PFSK-1 (cell line): ENCODE measurements around the gene GUSB.
A peak's percentile ranks its signal among the peaks of the same experiment; 100 is the strongest.

Experiments
- FOXP2 ChIP-seq: optimal IDR thresholded peaks from 2 replicates; pipeline ENCODE3; 2011; ENCODE audit warnings: borderline replicate concordance, control low read depth, inconsistent platforms; ENCODE audit not compliant: insufficient read depth; ENCODE audit errors: extremely low read length, extremely low read depth
- POLR2AphosphoS5 ChIP-seq: IDR thresholded peaks from 2 replicates; pipeline ENCODE4 v1.6.1; 2012; ENCODE audit warnings: low read depth, mild to moderate bottlenecking, control low read depth, low read length, moderate library complexity
- SIN3A ChIP-seq: IDR thresholded peaks from 2 replicates; pipeline ENCODE4 v1.6.1; 2012; ENCODE audit warnings: mild to moderate bottlenecking, low read length, moderate library complexity, borderline replicate concordance; ENCODE audit not compliant: insufficient read depth
- TAF1 ChIP-seq: IDR thresholded peaks from 2 replicates; pipeline ENCODE4 v1.6.1; 2012; ENCODE audit warnings: low read length, control low read depth, borderline replicate concordance; ENCODE audit not compliant: insufficient read depth
- TF ChIP-seq, protein P1 (sequence below), 2 experiments: IDR thresholded peaks; 2 replicates each; pipeline versions ENCODE4 v1.6.1 to v1.8.0; 2011 to 2012; ENCODE audit warnings: low read depth in 2 of 2, low read length in 2 of 2, control low read depth in 1 of 2, inconsistent platforms in 1 of 2, mild to moderate bottlenecking in 1 of 2, moderate library complexity in 1 of 2; ENCODE audit not compliant: insufficient read depth in 1 of 2

The GUSB gene

DNA sequence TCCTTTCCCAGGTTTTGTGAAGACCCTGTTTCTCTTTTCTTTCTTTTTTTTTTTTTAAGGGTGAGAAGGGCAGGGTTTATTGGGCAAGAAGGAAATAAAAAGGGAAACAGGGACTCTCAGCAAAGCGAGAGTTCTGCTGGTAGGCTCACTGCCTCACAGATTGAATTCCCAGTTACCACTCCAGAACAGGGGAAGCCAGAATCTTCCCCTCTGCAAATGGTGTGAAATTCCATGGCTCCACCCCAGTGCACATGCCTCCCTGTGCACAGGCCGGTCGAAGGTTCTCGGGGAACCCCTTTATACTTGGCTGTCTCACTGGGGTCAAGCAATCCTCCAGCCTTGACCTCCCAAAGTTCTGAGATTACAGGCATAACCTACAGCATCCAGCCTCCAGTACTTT is 10.5 kb upstream of the GUSB start:
- TF ChIP-seq, protein P1, sequence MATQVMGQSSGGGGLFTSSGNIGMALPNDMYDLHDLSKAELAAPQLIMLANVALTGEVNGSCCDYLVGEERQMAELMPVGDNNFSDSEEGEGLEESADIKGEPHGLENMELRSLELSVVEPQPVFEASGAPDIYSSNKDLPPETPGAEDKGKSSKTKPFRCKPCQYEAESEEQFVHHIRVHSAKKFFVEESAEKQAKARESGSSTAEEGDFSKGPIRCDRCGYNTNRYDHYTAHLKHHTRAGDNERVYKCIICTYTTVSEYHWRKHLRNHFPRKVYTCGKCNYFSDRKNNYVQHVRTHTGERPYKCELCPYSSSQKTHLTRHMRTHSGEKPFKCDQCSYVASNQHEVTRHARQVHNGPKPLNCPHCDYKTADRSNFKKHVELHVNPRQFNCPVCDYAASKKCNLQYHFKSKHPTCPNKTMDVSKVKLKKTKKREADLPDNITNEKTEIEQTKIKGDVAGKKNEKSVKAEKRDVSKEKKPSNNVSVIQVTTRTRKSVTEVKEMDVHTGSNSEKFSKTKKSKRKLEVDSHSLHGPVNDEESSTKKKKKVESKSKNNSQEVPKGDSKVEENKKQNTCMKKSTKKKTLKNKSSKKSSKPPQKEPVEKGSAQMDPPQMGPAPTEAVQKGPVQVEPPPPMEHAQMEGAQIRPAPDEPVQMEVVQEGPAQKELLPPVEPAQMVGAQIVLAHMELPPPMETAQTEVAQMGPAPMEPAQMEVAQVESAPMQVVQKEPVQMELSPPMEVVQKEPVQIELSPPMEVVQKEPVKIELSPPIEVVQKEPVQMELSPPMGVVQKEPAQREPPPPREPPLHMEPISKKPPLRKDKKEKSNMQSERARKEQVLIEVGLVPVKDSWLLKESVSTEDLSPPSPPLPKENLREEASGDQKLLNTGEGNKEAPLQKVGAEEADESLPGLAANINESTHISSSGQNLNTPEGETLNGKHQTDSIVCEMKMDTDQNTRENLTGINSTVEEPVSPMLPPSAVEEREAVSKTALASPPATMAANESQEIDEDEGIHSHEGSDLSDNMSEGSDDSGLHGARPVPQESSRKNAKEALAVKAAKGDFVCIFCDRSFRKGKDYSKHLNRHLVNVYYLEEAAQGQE (IDR thresholded peaks at IDR 0.05; ENCODE audit: insufficient read depth in 1 of 2, low read depth in 2 of 2, low read length in 2 of 2): no peak
- no peak for TF ChIP-seq SIN3A

DNA sequence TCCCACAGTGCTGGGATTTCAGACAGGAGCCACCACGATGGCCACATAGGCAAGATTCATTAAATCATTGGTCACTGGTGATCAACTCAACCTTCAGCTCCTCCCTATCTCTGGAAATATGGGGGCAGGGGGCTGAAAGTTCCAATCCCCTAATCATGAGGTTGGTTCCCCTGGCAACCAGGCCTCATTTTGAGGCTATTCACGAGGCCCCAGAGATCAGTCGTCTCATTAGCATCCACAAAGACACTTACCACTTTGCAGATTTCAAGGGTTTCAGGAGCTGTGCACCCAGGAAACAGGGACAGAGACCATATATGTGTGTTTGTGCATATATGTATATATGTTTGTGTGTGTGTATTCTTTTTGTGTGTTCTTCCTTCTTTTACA is 7.7 kb upstream of the GUSB start:
- TF ChIP-seq SIN3A: no peak
- TF ChIP-seq TAF1: no peak
- no peak for TF ChIP-seq POLR2AphosphoS5
- TF ChIP-seq, protein P1 (IDR thresholded peaks at IDR 0.05; ENCODE audit: insufficient read depth in 1 of 2, low read depth in 2 of 2, low read length in 2 of 2): no peak
- TF ChIP-seq FOXP2: no peak

DNA sequence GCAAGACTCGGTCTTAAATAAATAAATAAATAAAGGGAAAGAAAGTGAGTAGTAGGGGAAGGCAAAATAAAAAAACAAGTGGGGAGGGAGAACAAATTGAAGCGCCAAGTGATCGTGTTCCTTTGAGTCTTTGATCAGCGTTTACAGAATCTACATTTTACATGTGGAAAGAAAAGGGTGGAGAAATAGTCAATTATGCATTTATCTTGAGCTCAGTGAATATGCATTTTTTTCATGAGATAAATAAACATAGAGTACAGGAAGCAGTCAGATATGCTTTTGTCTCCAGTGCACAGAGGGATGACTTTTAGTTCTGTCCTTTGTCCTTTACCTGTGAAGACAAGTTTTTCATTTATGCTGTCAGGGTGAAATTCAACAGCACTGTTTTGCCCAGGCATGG is 6.1 kb upstream of the GUSB start:
- TF ChIP-seq FOXP2: no peak

DNA sequence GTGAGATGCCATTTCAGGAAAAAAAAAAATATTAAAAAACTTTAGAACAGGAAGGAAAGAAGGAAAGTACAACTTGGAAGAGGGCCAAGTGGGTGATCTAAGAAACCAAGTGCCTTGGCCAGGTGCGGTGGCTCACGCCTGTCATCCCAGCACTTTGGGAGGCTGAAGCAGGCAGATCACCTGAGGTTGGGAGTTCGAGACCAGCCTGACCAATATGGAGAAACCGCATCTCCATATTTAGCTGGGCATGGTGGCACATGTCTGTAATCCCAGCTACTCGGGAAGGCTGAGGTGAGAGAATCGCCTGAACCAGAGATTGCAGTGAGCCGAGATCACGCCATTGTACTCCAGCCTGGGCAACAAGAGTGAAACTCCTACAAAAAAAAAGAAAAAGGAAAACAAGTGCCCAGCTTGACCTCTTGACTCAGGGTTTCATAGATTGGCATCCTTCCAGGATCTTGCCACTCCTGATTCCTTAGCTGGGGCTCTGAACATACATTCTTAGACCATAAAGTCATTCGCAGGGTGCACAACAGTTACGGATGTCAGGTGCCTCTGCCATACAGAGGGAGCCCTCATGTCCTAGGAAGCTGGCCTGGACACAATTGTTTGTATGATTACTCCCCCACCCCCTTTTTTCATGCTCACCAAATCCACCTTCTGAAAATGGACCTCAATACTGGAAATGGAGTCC is 2.1 kb upstream of the GUSB start:
- TF ChIP-seq, protein P1 (IDR thresholded peaks at IDR 0.05; ENCODE audit: insufficient read depth in 1 of 2, low read depth in 2 of 2, low read length in 2 of 2): no peak
- TF ChIP-seq SIN3A (no peak), POLR2AphosphoS5 (no peak), FOXP2 (no peak), TAF1 (no peak)

DNA sequence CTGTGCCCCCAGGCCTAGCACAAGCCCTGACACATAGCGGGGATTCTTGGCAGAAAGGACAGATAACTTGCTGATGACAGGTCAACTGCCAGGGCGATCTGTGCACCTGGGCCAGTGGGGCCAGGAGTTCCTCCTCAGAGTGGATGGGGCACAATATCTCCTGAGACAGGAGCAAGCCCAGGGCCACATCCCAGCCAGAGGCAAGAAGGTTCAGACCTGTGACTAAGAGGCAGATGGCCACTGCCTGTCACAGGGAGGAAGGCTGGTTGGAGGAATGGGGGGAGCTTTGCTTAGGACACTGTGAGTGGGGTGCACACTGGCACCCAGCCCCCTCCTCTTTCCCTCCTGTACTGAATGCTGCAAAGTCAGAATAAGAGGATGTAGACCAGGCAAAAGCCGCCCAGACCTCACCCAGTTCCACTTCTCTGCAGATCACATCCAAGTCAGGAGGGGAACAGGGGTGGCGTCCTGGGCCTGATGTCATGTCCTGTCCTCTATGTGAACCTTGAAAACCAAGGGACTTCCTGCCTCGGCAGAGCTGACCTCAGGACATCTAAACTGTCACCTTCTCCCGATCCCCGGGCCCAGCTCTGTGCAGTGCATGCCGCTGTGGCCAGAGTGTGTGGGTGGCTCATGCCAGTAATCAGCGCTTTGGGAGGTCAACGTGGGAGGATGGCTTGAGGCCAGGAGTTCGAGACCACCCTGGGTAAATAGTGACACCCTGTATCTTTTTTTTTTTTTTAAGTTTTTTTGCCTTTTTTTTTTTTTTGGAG is 1.3 kb downstream of the GUSB start:
- peak; percentile 54; the same call in 1 of the 2 replicates for TF ChIP-seq POLR2AphosphoS5
- TF ChIP-seq, protein P1 (IDR thresholded peaks at IDR 0.05; ENCODE audit: insufficient read depth in 1 of 2, low read depth in 2 of 2, low read length in 2 of 2): no peak
- 0 out of 2 replicates have a peak, but pooled peaks have one; percentile 27 for TF ChIP-seq TAF1
- TF ChIP-seq FOXP2: no peak
- TF ChIP-seq SIN3A: no peak
